Neural cell (in vitro differentiated cells): ENCODE results near the gene PTEN. TPM values are rescaled to one million over a fixed set of nuclear protein-coding genes. Genes with fewer than 3 reads are reported as not detected.

Source experiments
- H2AFZ ChIP-seq: fragments of 200-600, 300-800 bp; sonication (generic), shearing (Covaris generic); 2 replicates; pipeline ENCODE4 v1.6.0; 2014; ENCODE audit warnings: low read depth, mild to moderate bottlenecking, antibody characterized with exemption, low read length, moderate library complexity
- H3F3A ChIP-seq: fragments of 200-600 bp; shearing (Covaris generic); 2 replicates; pipeline ENCODE4 v1.6.1; 2016; ENCODE audit warnings: mild to moderate bottlenecking, moderate library complexity, mixed read lengths, antibody characterized with exemption, low read length; ENCODE audit not compliant: insufficient read depth, poor library complexity, severe bottlenecking
- H3K27ac ChIP-seq: fragments of 200-600, 300-800 bp; sonication (generic), shearing (Covaris generic); 2 replicates; pipeline ENCODE4 v1.5.1; 2014; ENCODE audit warnings: mild to moderate bottlenecking, low read length, moderate library complexity
- H3K27me3 ChIP-seq: fragments of 300-800, 200-600 bp; sonication (generic), shearing (Covaris generic); 2 replicates; pipeline ENCODE4 v1.6.0; 2014; ENCODE audit warnings: mild to moderate bottlenecking, low read depth, low read length, moderate library complexity; ENCODE audit not compliant: insufficient read depth
- H3K36me3 ChIP-seq: fragments of 300-800, 200-600 bp; sonication (generic), shearing (Covaris generic); 2 replicates; pipeline ENCODE4 v1.5.1; 2014; ENCODE audit warnings: mild to moderate bottlenecking, antibody characterized with exemption, low read length, moderate library complexity; ENCODE audit not compliant: insufficient read depth
- H3K4me2 ChIP-seq: fragments of 300-800, 200-600 bp; sonication (generic), shearing (Covaris generic); 2 replicates; pipeline ENCODE4 v1.6.0; 2014; ENCODE audit warnings: mild to moderate bottlenecking, low read length
- H3K4me3 ChIP-seq: fragments of 300-800, 200-600 bp; sonication (generic), shearing (Covaris generic); 2 replicates; pipeline ENCODE4 v1.5.1; 2014; ENCODE audit warnings: mild to moderate bottlenecking, low read length, moderate library complexity
- H3K79me2 ChIP-seq: fragments of 200-600 bp; shearing (Covaris generic); replicated peaks from 2 replicates; pipeline ENCODE4 v1.6.0; 2014; ENCODE audit warnings: mild to moderate bottlenecking, low read length, moderate library complexity; ENCODE audit not compliant: insufficient read depth
- H3K9ac ChIP-seq: fragments of 300-800, 200-600 bp; sonication (generic), shearing (Covaris generic); 2 replicates; pipeline ENCODE4 v1.6.1; 2016; ENCODE audit warnings: mild to moderate bottlenecking, low read length, mixed read lengths
- H3K9me2 ChIP-seq: fragments of 200-600 bp; shearing (Covaris generic); 2 replicates; pipeline ENCODE4 v1.6.1; 2016; ENCODE audit warnings: mild to moderate bottlenecking, low read length, mixed read lengths; ENCODE audit not compliant: insufficient read depth
- H3K9me3 ChIP-seq: fragments of 200-600, 300-800 bp; sonication (generic), shearing (Covaris generic); 2 replicates; pipeline ENCODE4 v1.6.1; 2016; ENCODE audit warnings: mild to moderate bottlenecking, mixed run types, low read length, moderate library complexity, mixed read lengths
- H4K20me1 ChIP-seq: fragments of 200-600 bp; shearing (Covaris generic); 2 replicates; pipeline ENCODE4 v1.6.1; 2016; ENCODE audit warnings: mild to moderate bottlenecking, mixed run types; ENCODE audit not compliant: insufficient read depth
- EP300 ChIP-seq: fragments of 450-650 bp; conservative IDR thresholded peaks from 2 replicates; pipeline ENCODE4 v1.6.1; 2014; ENCODE audit warnings: antibody characterized with exemption, mild to moderate bottlenecking, moderate library complexity; ENCODE audit not compliant: poor library complexity, severe bottlenecking
- EZH2 ChIP-seq: fragments of 200-600, 300-800 bp; shearing (Covaris generic), sonication (generic); IDR thresholded peaks from 2 replicates; pipeline ENCODE4 v1.6.1; 2014; ENCODE audit warnings: antibody characterized with exemption, low read length, borderline replicate concordance, mild to moderate bottlenecking; ENCODE audit not compliant: insufficient read depth, poor library complexity, severe bottlenecking
- MXI1 ChIP-seq: fragments of 450-650 bp; conservative IDR thresholded peaks from 2 replicates; pipeline ENCODE4 v1.6.1; 2014; ENCODE audit warnings: antibody characterized with exemption, mild to moderate bottlenecking; ENCODE audit not compliant: poor library complexity, severe bottlenecking
- POLR2AphosphoS5 ChIP-seq: IDR thresholded peaks from 2 replicates; pipeline ENCODE4 v1.6.1; 2012
- RAD21 ChIP-seq: fragments of 450-650 bp; conservative IDR thresholded peaks from 2 replicates; pipeline ENCODE4 v1.6.1; 2014; ENCODE audit warnings: antibody characterized with exemption, mild to moderate bottlenecking, moderate library complexity
- SMC3 ChIP-seq: fragments of 450-650 bp; conservative IDR thresholded peaks from 2 replicates; pipeline ENCODE4 v1.6.1; 2014; ENCODE audit warnings: antibody characterized with exemption, mild to moderate bottlenecking, moderate library complexity; ENCODE audit not compliant: poor library complexity
- TAF1 ChIP-seq: IDR thresholded peaks from 2 replicates; pipeline ENCODE4 v1.6.1; 2012; ENCODE audit warnings: low read depth
- polyA plus RNA-seq: library from polyadenylated mRNA; depleted of rRNA; stranded (reverse); fragments of >200 nt; gene quantifications from 2 replicates; pipeline ENCODE4 v1.2.3, GENCODE V29; 2014
- TF ChIP-seq, protein P1 (sequence below): fragments of 450-650 bp; IDR thresholded peaks from 2 replicates; pipeline ENCODE4 v1.5.1; 2014; ENCODE audit warnings: antibody characterized with exemption, mild to moderate bottlenecking, moderate library complexity; ENCODE audit not compliant: poor library complexity, severe bottlenecking
- TF ChIP-seq, protein P2 (sequence below): IDR thresholded peaks from 2 replicates; pipeline ENCODE4 v1.6.1; 2012; ENCODE audit warnings: borderline replicate concordance

The PTEN gene
- polyA plus RNA-seq, 1 donor from 2014 or later = 47.3 TPM

DNA sequence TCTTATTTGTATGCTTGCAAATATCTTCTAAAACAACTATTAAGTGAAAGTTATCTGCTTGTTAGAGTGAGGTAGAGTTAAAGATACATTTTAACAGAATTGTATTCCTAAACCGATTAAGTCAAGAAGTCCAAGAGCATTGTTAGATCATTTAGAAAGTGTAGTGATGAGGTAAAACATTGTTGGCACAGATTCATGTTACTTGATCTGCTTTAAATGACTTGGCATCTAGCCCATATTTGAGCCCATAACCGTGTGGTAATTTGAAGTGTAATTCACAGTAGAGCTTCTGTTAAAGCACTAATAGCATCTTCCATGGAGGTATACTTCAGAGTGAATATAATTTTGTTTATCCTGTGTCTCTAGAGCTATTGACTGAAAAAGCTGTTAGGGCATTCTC lies 62.1 kb downstream of the PTEN start:
- no peak overlapping the region for H3K4me3 ChIP-seq
- no peaks in the 10 kb centered on the region for H3K9me2 ChIP-seq
- peaks cover 52% of the 10 kb centered on the region for H3K79me2 ChIP-seq
- no peak overlapping the region for H3K4me2 ChIP-seq
- H2AFZ ChIP-seq = no peak overlapping the region
- H3K27me3 ChIP-seq = no peaks in the 10 kb centered on the region
- no peak for TF ChIP-seq MXI1
- no peak for TF ChIP-seq SMC3
- no peak for TF ChIP-seq TAF1
- TF ChIP-seq EP300 = no peak
- TF ChIP-seq RAD21 = no peak
- TF ChIP-seq POLR2AphosphoS5 = no peak
- TF ChIP-seq, protein P1, sequence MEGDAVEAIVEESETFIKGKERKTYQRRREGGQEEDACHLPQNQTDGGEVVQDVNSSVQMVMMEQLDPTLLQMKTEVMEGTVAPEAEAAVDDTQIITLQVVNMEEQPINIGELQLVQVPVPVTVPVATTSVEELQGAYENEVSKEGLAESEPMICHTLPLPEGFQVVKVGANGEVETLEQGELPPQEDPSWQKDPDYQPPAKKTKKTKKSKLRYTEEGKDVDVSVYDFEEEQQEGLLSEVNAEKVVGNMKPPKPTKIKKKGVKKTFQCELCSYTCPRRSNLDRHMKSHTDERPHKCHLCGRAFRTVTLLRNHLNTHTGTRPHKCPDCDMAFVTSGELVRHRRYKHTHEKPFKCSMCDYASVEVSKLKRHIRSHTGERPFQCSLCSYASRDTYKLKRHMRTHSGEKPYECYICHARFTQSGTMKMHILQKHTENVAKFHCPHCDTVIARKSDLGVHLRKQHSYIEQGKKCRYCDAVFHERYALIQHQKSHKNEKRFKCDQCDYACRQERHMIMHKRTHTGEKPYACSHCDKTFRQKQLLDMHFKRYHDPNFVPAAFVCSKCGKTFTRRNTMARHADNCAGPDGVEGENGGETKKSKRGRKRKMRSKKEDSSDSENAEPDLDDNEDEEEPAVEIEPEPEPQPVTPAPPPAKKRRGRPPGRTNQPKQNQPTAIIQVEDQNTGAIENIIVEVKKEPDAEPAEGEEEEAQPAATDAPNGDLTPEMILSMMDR = no peak
- no peak for TF ChIP-seq EZH2
- TF ChIP-seq, protein P2, sequence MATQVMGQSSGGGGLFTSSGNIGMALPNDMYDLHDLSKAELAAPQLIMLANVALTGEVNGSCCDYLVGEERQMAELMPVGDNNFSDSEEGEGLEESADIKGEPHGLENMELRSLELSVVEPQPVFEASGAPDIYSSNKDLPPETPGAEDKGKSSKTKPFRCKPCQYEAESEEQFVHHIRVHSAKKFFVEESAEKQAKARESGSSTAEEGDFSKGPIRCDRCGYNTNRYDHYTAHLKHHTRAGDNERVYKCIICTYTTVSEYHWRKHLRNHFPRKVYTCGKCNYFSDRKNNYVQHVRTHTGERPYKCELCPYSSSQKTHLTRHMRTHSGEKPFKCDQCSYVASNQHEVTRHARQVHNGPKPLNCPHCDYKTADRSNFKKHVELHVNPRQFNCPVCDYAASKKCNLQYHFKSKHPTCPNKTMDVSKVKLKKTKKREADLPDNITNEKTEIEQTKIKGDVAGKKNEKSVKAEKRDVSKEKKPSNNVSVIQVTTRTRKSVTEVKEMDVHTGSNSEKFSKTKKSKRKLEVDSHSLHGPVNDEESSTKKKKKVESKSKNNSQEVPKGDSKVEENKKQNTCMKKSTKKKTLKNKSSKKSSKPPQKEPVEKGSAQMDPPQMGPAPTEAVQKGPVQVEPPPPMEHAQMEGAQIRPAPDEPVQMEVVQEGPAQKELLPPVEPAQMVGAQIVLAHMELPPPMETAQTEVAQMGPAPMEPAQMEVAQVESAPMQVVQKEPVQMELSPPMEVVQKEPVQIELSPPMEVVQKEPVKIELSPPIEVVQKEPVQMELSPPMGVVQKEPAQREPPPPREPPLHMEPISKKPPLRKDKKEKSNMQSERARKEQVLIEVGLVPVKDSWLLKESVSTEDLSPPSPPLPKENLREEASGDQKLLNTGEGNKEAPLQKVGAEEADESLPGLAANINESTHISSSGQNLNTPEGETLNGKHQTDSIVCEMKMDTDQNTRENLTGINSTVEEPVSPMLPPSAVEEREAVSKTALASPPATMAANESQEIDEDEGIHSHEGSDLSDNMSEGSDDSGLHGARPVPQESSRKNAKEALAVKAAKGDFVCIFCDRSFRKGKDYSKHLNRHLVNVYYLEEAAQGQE = no peak
- H3F3A ChIP-seq = no peaks in the 10 kb centered on the region
- H4K20me1 ChIP-seq = no peaks in the 10 kb centered on the region
- no peaks in the 10 kb centered on the region for H3K36me3 ChIP-seq
- no peaks in the 10 kb centered on the region for H3K9me3 ChIP-seq
- no peak overlapping the region for H3K27ac ChIP-seq
- H3K9ac ChIP-seq = no peak overlapping the region

- Histone ChIP-seq H3K9me3 (no peaks in the 10 kb centered on the region), H4K20me1 (no peaks in the 10 kb centered on the region), H3K79me2 (peaks cover 51% of the 10 kb centered on the region), H3K36me3 (no peaks in the 10 kb centered on the region), H3K4me2 (no peak overlapping the region), H3K9ac (no peak overlapping the region), H3K4me3 (no peak overlapping the region), H2AFZ (no peak overlapping the region), H3K27ac (no peak overlapping the region), H3K27me3 (no peaks in the 10 kb centered on the region), H3F3A (no peaks in the 10 kb centered on the region), H3K9me2 (no peaks in the 10 kb centered on the region)
- TF ChIP-seq, protein P1 = no peak
- TF ChIP-seq EP300 (no peak), SMC3 (no peak), MXI1 (no peak), EZH2 (no peak), TAF1 (no peak), POLR2AphosphoS5 (no peak), RAD21 (no peak)
- TF ChIP-seq, protein P2 = no peak
These were observed 63.7 kb downstream of the PTEN start for GRCh38 chr10:87927091-87927490.
